Measurements from ENCODE around the gene B4GALNT1. TPM values are rescaled to one million over a fixed set of nuclear protein-coding genes. Genes with fewer than 3 reads are reported as not detected.

The B4GALNT1 gene
- total and polyA plus RNA-seq, 2 of the 13 experiments (the other 11 are each of a cell fraction or from before 2014, with no cell fraction given): 4.5 to 5.4 TPM

GRCh38 chr12:57579677-57580465, 53.1 kb downstream of the B4GALNT1 start:
- Histone ChIP-seq H2AFZ (ENCODE audit: low read length) (no peak overlapping the region), H3K27ac (ENCODE audit: extremely low read length, insufficient read depth, low read length) (peak overlapping the region; percentile 99), H3K4me2 (ENCODE audit: low read depth, low read length) (peak overlapping the region; percentile 87), H3K9me3 (ENCODE audit: low read length) (no peaks in the 10 kb centered on the region), H3K27me3 (ENCODE audit: control insufficient read depth in 1 of 2, insufficient read depth in 2 of 2, low read length in 2 of 2) (no peaks in the 10 kb centered on the region), H3K79me2 (ENCODE audit: insufficient read depth, low read length) (peaks cover 10% of the 10 kb centered on the region), H3K4me1 (ENCODE audit: insufficient read depth, low read length) (peaks cover 77% of the 10 kb centered on the region), H3K4me3 (replicated peaks in 1 of 3; ENCODE audit: insufficient read depth in 1 of 3, low read depth in 2 of 3, low read length in 3 of 3) (peak overlapping the region; percentile 10 to 60 (median 41)), H3K36me3 (replicated peaks in 1 of 2; ENCODE audit: control insufficient read depth in 1 of 2, insufficient read depth in 2 of 2, low read length in 2 of 2) (peaks cover 3 to 25% of the 10 kb centered on the region in 2 experiments), H3K9ac (ENCODE audit: insufficient read depth, low read depth, low read length) (peak overlapping the region; percentile 78), H4K20me1 (ENCODE audit: insufficient read depth, low read length) (no peaks in the 10 kb centered on the region)
- in situ Hi-C loops (cut with HindIII; ENCODE audit: extremely low pct_ligation_motif_present, low pct_unique_long_range_greater_than_20kb) (loop anchor here (5.0 kb wide), 1 partner anchor 42 kb away; no protein-coding TSS in a partner anchor), intact Hi-C loops (cut with micrococcal nuclease; ENCODE audit: unreplicated experiment) (loop anchor here (1.0 to 5.0 kb wide), 3 partner anchors 57 to 157 kb away; partner anchors contain the start of gene AGAP2)
- DNase-seq (ENCODE audit: low spot score): peak; percentile 97
- WGBS (ENCODE audit: low lambda C conversion rate): under 1% methylated on average over 6 of the region's 8 CpGs
- no TSS peak for BruUV-seq (replicated peaks)
- CTCF ChIA-PET (ENCODE audit: low intra/inter-chr PET ratio, low total read pairs): interaction anchor here (1.4 kb wide), 1 partner anchor 41 kb away, joined by 4 read pairs; no protein-coding TSS in a partner anchor
- peak; percentile 76 for FAIRE-seq
- POLR2A ChIA-PET: interaction anchor here (0.7 to 4.1 kb wide), 13 partner anchors 11 to 165 kb away, joined by 3 to 35 read pairs (median 4); partner anchors contain the start of genes ARHGEF25, DCTN2, DDIT3 and INHBE
- ATAC-seq: peak; percentile 74
- TF ChIP-seq XBP1 (CRISPR knock-in tag; IDR thresholded peaks at IDR 0.05): no peak
- no peak for TF ChIP-seq ZSCAN20 (CRISPR knock-in tag; IDR thresholded peaks at IDR 0.05; ENCODE audit: borderline replicate concordance)
- TF ChIP-seq ZNF710 (CRISPR knock-in tag; IDR thresholded peaks at IDR 0.05; ENCODE audit: borderline replicate concordance): peak; percentile 31; the same call in 1 of the 2 replicates
- no peak for TF ChIP-seq NFIB (CRISPR knock-in tag; IDR thresholded peaks at IDR 0.05; ENCODE audit: borderline replicate concordance)
- TF ChIP-seq DNMT3B (CRISPR knock-in tag; conservative IDR thresholded peaks at IDR 0.05): no peak
- no peak for TF ChIP-seq SP1 (IDR thresholded peaks at IDR 0.05)
- no peak for TF ChIP-seq SP1 (CRISPR knock-in tag; IDR thresholded peaks at IDR 0.05)
- TF ChIP-seq MAFG (CRISPR knock-in tag; IDR thresholded peaks at IDR 0.05): no peak
- no peak for TF ChIP-seq EZH2 (conservative IDR thresholded peaks at IDR 0.05; ENCODE audit: low read depth, low read length)
- TF ChIP-seq CREB3 (CRISPR knock-in tag; IDR thresholded peaks at IDR 0.05): 0 out of 2 replicates have a peak, but pooled peaks have one; percentile 47
- TF ChIP-seq GPN1 (CRISPR knock-in tag; IDR thresholded peaks at IDR 0.05; ENCODE audit: borderline replicate concordance): no peak
- no peak; the same call in 1 of the 2 replicates for TF ChIP-seq TFAP4 (IDR thresholded peaks at IDR 0.05; ENCODE audit: borderline replicate concordance, low read depth)
- no peak for TF ChIP-seq CBX1 (IDR thresholded peaks at IDR 0.05; ENCODE audit: low read depth)
- TF ChIP-seq RBFOX2 (IDR thresholded peaks at IDR 0.05; ENCODE audit: low read depth, low read length): no peak; the same call in 1 of the 2 replicates
- TF ChIP-seq TEF (CRISPR knock-in tag; IDR thresholded peaks at IDR 0.05): no peak
- no peak for TF ChIP-seq ZNF337 (CRISPR knock-in tag; IDR thresholded peaks at IDR 0.05; ENCODE audit: borderline replicate concordance, low read depth)
- no peak for TF ChIP-seq PAWR (CRISPR knock-in tag; IDR thresholded peaks at IDR 0.05; ENCODE audit: borderline replicate concordance)
- TF ChIP-seq RELA (CRISPR knock-in tag; IDR thresholded peaks at IDR 0.05): no peak
- no peak for TF ChIP-seq JARID2 (CRISPR knock-in tag; IDR thresholded peaks at IDR 0.05; ENCODE audit: insufficient replicate concordance)
- no peak for TF ChIP-seq ZFYVE20 (CRISPR knock-in tag; IDR thresholded peaks at IDR 0.05; ENCODE audit: borderline replicate concordance, low read depth)
